GM23338 (cell line): Measurements from ENCODE around the gene NOMO2.
"Not testable (repeated sequence)": the region's sequence is repeated elsewhere in the genome, so short reads cannot be mapped to it uniquely, and the experiment has no call there.

Experiments
- CTCF ChIP-seq, 2 experiments: fragments of 200-600 bp in 1 of 2; sonication (generic) in 1 of 2; conservative IDR thresholded peaks; 2 replicates each; pipeline versions ENCODE4 v1.5.1 to v1.6.1; 2016 to 2017; ENCODE audit warnings: antibody characterized with exemption in 2 of 2, low read depth in 2 of 2, mild to moderate bottlenecking in 2 of 2, moderate library complexity in 1 of 2
- ETS1 ChIP-seq: IDR thresholded peaks from 2 replicates; pipeline ENCODE4 v1.6.1; 2016; ENCODE audit warnings: antibody characterized with exemption
- EZH2 ChIP-seq: fragments of 200-600 bp; sonication (generic); IDR thresholded peaks from one replicate; pipeline ENCODE4 v1.8.0; 2017; ENCODE audit warnings: antibody characterized with exemption, mild to moderate bottlenecking, low read depth; ENCODE audit not compliant: unreplicated experiment
- EZH2phosphoT487 ChIP-seq: fragments of 200-600 bp; sonication (generic); IDR thresholded peaks from one replicate; pipeline ENCODE4 v1.8.1; 2018; ENCODE audit warnings: antibody characterized with exemption; ENCODE audit not compliant: unreplicated experiment
- JUNB ChIP-seq: IDR thresholded peaks from one replicate; pipeline ENCODE4 v1.6.1; 2016; ENCODE audit warnings: antibody characterized with exemption; ENCODE audit not compliant: unreplicated experiment
- POLR2AphosphoS5 ChIP-seq: IDR thresholded peaks from 2 replicates; pipeline ENCODE4 v1.6.1; 2016; ENCODE audit warnings: antibody characterized with exemption, low read depth
- REST ChIP-seq: IDR thresholded peaks from one replicate; pipeline ENCODE4 v1.6.1; 2018; ENCODE audit warnings: antibody characterized with exemption; ENCODE audit not compliant: unreplicated experiment

GRCh38 chr16:18608271-18608670 lies 46.4 kb upstream of the NOMO2 start:
- not testable (repeated sequence) for TF ChIP-seq EZH2phosphoT487; CTCF (conservative IDR thresholded peaks at IDR 0.05; ENCODE audit: low read depth in 2 of 2); EZH2; ETS1; POLR2AphosphoS5; REST; JUNB
